Upper lobe of right lung (tissue), 1 donor: ENCODE data around the gene SGSM2. TPM values are rescaled to one million over a fixed set of nuclear protein-coding genes. Genes with fewer than 3 reads are reported as not detected.

ENCODE experiments used
- ATAC-seq: fragments of 200-7000 bp; cut with Tn5 transposase; one replicate; pipeline ENCODE4 v1.9.1; 2020; ENCODE audit warnings: mild to moderate bottlenecking, moderate library complexity
- DNase-seq: peaks from one replicate; pipeline ENCODE4 v3.0.0-alpha.2; 2020
- H3K27ac ChIP-seq: fragments of 200-600 bp; one replicate; pipeline ENCODE4 v1.8.0; 2022
- H3K27me3 ChIP-seq: fragments of 200-600 bp; one replicate; pipeline ENCODE4 v1.8.0; 2022; ENCODE audit warnings: mild to moderate bottlenecking
- H3K36me3 ChIP-seq: fragments of 200-600 bp; one replicate; pipeline ENCODE4 v1.8.0; 2022
- H3K4me1 ChIP-seq: fragments of 200-600 bp; one replicate; pipeline ENCODE4 v1.8.0; 2022
- H3K4me3 ChIP-seq: fragments of 200-600 bp; one replicate; pipeline ENCODE4 v1.8.0; 2022; ENCODE audit warnings: mild to moderate bottlenecking
- H3K9me3 ChIP-seq: fragments of 200-600 bp; one replicate; pipeline ENCODE4 v1.8.0; 2022
- intact Hi-C: fragments of 100-400 bp; cut with DNase I; formaldehyde crosslinking; loops from one replicate; pipeline ENCODE4 v1.11.0; 2022
- total RNA-seq: library from RNA; stranded (reverse); fragmentation: NEBNext Ultra II Directional; extraction: Animal tissue kit (Norgen Biotek cat#: 25700); gene quantifications from one replicate; pipeline ENCODE4 v1.2.1, GENCODE V29; 2021
- TF ChIP-seq, protein P1 (sequence below): fragments of 200-600 bp; IDR thresholded peaks from one replicate; pipeline ENCODE4 v1.8.0; 2022; ENCODE audit warnings: antibody characterized with exemption
- donor health status: DM: no; HTN: yes; CAD: no; lungs with severe emphysema.

SGSM2 gene
- total RNA-seq, 1 donor from 2014 or later, result 55.0 TPM

GRCh38 chr17:2351269-2351668 is 14.0 kb downstream of the SGSM2 start:
- Histone ChIP-seq H3K36me3 (no peaks in the 10 kb centered on the region), H3K9me3 (no peaks in the 10 kb centered on the region), H3K27ac (no peak overlapping the region), H3K4me1 (peaks cover 3% of the 10 kb centered on the region), H3K4me3 (no peak overlapping the region), H3K27me3 (no peaks in the 10 kb centered on the region)
- DNase-seq (peak; percentile 39), ATAC-seq (no peak)
- TF ChIP-seq, protein P1, sequence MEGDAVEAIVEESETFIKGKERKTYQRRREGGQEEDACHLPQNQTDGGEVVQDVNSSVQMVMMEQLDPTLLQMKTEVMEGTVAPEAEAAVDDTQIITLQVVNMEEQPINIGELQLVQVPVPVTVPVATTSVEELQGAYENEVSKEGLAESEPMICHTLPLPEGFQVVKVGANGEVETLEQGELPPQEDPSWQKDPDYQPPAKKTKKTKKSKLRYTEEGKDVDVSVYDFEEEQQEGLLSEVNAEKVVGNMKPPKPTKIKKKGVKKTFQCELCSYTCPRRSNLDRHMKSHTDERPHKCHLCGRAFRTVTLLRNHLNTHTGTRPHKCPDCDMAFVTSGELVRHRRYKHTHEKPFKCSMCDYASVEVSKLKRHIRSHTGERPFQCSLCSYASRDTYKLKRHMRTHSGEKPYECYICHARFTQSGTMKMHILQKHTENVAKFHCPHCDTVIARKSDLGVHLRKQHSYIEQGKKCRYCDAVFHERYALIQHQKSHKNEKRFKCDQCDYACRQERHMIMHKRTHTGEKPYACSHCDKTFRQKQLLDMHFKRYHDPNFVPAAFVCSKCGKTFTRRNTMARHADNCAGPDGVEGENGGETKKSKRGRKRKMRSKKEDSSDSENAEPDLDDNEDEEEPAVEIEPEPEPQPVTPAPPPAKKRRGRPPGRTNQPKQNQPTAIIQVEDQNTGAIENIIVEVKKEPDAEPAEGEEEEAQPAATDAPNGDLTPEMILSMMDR, result no peak
- intact Hi-C loops, result no loop called here

DNA sequence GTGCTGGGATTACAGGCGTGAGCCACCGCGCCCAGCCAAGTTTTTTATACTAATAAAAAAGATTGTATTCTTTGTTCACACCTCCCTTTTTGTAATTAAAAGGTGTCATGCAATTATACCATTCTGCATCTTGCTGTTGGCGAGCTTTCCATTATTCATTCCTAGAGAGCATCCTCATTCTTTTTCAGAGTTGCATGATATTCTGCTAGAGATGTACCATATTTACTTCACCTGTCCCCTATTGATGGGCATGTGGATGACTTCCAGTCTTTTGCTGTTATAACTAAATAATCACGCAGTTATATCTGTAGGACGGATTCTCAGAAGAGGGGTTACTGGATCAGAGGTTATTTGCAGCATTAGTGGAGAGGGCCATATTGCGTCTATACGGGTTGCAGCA is 17.0 kb downstream of the SGSM2 start:
- intact Hi-C loops, result no loop called here
- DNase-seq (no peak), ATAC-seq (no peak)
- no peaks in the 10 kb centered on the region for H3K36me3 ChIP-seq
- H3K27me3 ChIP-seq, result no peaks in the 10 kb centered on the region
- no peak overlapping the region for H3K27ac ChIP-seq
- no peaks in the 10 kb centered on the region for H3K9me3 ChIP-seq
- H3K4me1 ChIP-seq, result no peaks in the 10 kb centered on the region
- no peak overlapping the region for H3K4me3 ChIP-seq
- TF ChIP-seq, protein P1, result no peak

- intact Hi-C loops, result no loop called here
- no peaks in the 10 kb centered on the region for H3K9me3 ChIP-seq
Observed at GRCh38 chr17:2357237-2357636, 19.9 kb downstream of the SGSM2 start.

GRCh38 chr17:2357931-2358434 is 20.7 kb downstream of the SGSM2 start:
- DNase-seq, result no peak
- TF ChIP-seq, protein P1, result no peak
- no peaks in the 10 kb centered on the region for H3K9me3 ChIP-seq
- intact Hi-C loops, result no loop called here
- no peak overlapping the region for H3K27ac ChIP-seq
- H3K4me3 ChIP-seq, result no peak overlapping the region
- no peaks in the 10 kb centered on the region for H3K4me1 ChIP-seq
- no peak for ATAC-seq
- H3K27me3 ChIP-seq, result no peaks in the 10 kb centered on the region
- H3K36me3 ChIP-seq, result peaks cover 4% of the 10 kb centered on the region

More at GRCh38 chr17:2357237-2357636, 19.9 kb downstream of the SGSM2 start:
- H3K36me3 ChIP-seq, result no peaks in the 10 kb centered on the region
- no peak overlapping the region for H3K4me3 ChIP-seq
- no peak for DNase-seq
- H3K4me1 ChIP-seq, result no peaks in the 10 kb centered on the region
- no peak overlapping the region for H3K27ac ChIP-seq
- TF ChIP-seq, protein P1, result no peak
- ATAC-seq, result no peak
- H3K27me3 ChIP-seq, result no peaks in the 10 kb centered on the region

DNA sequence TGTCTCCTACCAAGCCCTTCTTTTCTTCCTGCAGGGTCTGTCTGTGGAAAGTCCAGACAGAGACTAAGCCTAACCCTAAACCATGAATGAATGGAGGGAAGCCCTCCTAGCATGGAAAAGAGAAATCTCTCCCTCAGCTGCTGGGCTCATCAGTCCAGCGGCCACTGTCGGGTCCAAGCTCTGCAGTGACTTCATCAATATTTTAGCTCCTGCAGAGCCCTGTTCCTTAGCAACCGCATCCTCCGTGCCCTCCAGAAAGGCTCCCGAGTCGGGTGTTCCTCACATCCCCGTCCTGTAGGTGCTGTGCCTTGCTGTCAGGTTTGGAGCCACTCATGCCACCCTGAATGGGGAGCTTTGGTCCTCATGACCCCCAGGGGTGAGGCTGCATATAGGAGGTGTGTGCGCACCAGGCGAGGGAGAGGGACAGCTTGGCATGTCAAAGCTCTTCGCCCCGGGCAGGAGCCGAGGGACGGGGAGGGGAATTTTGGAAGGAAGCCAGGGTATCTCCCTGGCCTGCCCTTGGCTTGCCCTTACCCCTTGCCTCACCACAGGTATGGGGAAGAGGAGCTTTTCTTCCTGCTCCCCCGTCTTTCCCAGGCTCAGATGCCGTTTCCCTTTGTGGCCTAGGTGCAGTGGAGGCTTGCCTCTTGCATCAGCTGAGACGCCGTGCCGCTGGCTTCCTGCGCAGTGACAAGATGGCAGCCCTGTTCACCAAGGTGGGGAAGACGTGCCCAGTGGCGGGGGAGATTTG is 23.9 kb downstream of the SGSM2 start:
- DNase-seq (no peak), ATAC-seq (no peak)
- intact Hi-C loops, result no loop called here
- H3K9me3 ChIP-seq, result no peaks in the 10 kb centered on the region
- H3K4me3 ChIP-seq, result no peak overlapping the region
- H3K36me3 ChIP-seq, result peaks cover 32% of the 10 kb centered on the region
- H3K27ac ChIP-seq, result no peak overlapping the region
- no peaks in the 10 kb centered on the region for H3K27me3 ChIP-seq
- TF ChIP-seq, protein P1, result no peak
- H3K4me1 ChIP-seq, result no peaks in the 10 kb centered on the region
